Measurements from ENCODE around the gene CRIP1. TPM values are rescaled to one million over a fixed set of nuclear protein-coding genes. Genes with fewer than 3 reads are reported as not detected.

CRIP1 gene
- total and polyA plus RNA-seq, 2 donors (not counting 3 experiments of a cell fraction or from before 2014, with no cell fraction given) = 3.1 to 8.1 TPM

GRCh38 chr14:105507247-105507646, 20.6 kb downstream of the CRIP1 start:
- H2AFZ ChIP-seq (ENCODE audit: low read depth, low read length) = no peak overlapping the region
- H3K79me2 ChIP-seq (ENCODE audit: control insufficient read depth, insufficient read depth, low read length) = no peaks in the 10 kb centered on the region
- H3K9ac ChIP-seq (replicated peaks; ENCODE audit: extremely low read depth, insufficient read depth, low read length) = no peak overlapping the region
- H3K27ac ChIP-seq (ENCODE audit: insufficient read depth, low read depth, low read length) = no peak overlapping the region
- no peaks in the 10 kb centered on the region for H3K4me1 ChIP-seq (ENCODE audit: control insufficient read depth, extremely low read depth, insufficient read depth, low read length)
- TF ChIP-seq FOS (IDR thresholded peaks at IDR 0.05; ENCODE audit: borderline replicate concordance, insufficient read depth, low read length) = no peak
- TF ChIP-seq GATA2 (IDR thresholded peaks at IDR 0.05; ENCODE audit: insufficient read depth, insufficient read length, low read depth, low read length) = no peak
- no peak for TF ChIP-seq CTCF (IDR thresholded peaks at IDR 0.05; ENCODE audit: extremely low read depth in 1 of 2, insufficient read depth in 1 of 2, low read depth in 1 of 2, low read length in 2 of 2)
- no peak for TF ChIP-seq POLR2AphosphoS5 (IDR thresholded peaks at IDR 0.05; ENCODE audit: insufficient read depth, low read depth, low read length)
- no peak for TF ChIP-seq EZH2 (IDR thresholded peaks at IDR 0.05; ENCODE audit: borderline replicate concordance, low read depth, low read length, severe bottlenecking)
- H3K36me3 ChIP-seq (ENCODE audit: control insufficient read depth in 2 of 2, extremely low read depth in 1 of 2, insufficient read depth in 2 of 2, low read length in 2 of 2) = no peaks in the 10 kb centered on the region
- H4K20me1 ChIP-seq (replicated peaks; ENCODE audit: control insufficient read depth, extremely low read depth, insufficient read depth, low read length) = no peaks in the 10 kb centered on the region
- no TSS peak for BruUV-seq (replicated peaks)
- dilution Hi-C loops (cut with MboI; ENCODE audit: extremely low pct_ligation_motif_present, low sequenced_read_pairs) = no loop called here
- intact Hi-C loops (cut with micrococcal nuclease) = no loop called here
- FAIRE-seq (no peak), DNase-seq (ENCODE audit: low read depth, low spot score) (no peak)
- no peaks in the 10 kb centered on the region for H3K9me1 ChIP-seq (replicated peaks; ENCODE audit: control insufficient read depth, extremely low read depth, insufficient read depth, low read length)
- ChIA-PET CTCF (no interaction called here), POLR2A (no interaction called here)
- H3K4me2 ChIP-seq (ENCODE audit: insufficient read depth, low read length) = no peak overlapping the region
- no peaks in the 10 kb centered on the region for H3K9me3 ChIP-seq (replicated peaks; ENCODE audit: control insufficient read depth, insufficient read depth, low read length)
- H3K27me3 ChIP-seq (ENCODE audit: control insufficient read depth in 2 of 2, insufficient read depth in 2 of 2, low read length in 2 of 2) = no peaks in the 10 kb centered on the region
- no peak overlapping the region for H3K4me3 ChIP-seq (replicated peaks in 1 of 3; ENCODE audit: insufficient read depth in 1 of 3, low read depth in 1 of 3, low read length in 3 of 3)

DNA sequence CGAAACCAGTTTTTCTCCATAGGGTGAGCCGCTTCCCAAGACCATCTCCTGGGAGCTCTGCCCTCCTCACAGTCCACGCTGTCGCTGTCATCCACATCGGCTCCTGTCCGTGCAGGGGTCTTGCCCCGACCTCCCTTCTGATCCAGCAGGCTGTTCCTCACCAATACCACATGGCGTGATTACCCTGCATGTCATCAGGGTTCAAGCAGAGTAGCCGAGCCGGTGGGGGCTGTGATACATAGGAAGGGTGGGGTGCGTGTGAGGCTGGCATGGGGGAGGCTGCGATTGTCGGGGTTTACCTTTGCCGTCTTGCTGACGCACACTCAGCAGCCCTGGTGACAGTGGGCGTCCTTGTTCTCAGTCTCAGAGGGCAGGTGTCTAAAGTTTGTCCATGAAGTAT, 21.4 kb downstream of the CRIP1 start:
- Histone ChIP-seq H4K20me1 (replicated peaks; ENCODE audit: control insufficient read depth, extremely low read depth, insufficient read depth, low read length) (no peaks in the 10 kb centered on the region), H2AFZ (ENCODE audit: low read depth, low read length) (no peak overlapping the region), H3K27ac (ENCODE audit: insufficient read depth, low read depth, low read length) (no peak overlapping the region), H3K9me1 (replicated peaks; ENCODE audit: control insufficient read depth, extremely low read depth, insufficient read depth, low read length) (no peaks in the 10 kb centered on the region), H3K9me3 (replicated peaks; ENCODE audit: control insufficient read depth, insufficient read depth, low read length) (no peaks in the 10 kb centered on the region), H3K9ac (replicated peaks; ENCODE audit: extremely low read depth, insufficient read depth, low read length) (no peak overlapping the region), H3K79me2 (ENCODE audit: control insufficient read depth, insufficient read depth, low read length) (no peaks in the 10 kb centered on the region), H3K4me3 (replicated peaks in 1 of 3; ENCODE audit: insufficient read depth in 1 of 3, low read depth in 1 of 3, low read length in 3 of 3) (no peak overlapping the region), H3K36me3 (ENCODE audit: control insufficient read depth in 2 of 2, extremely low read depth in 1 of 2, insufficient read depth in 2 of 2, low read length in 2 of 2) (no peaks in the 10 kb centered on the region), H3K27me3 (ENCODE audit: control insufficient read depth in 2 of 2, insufficient read depth in 2 of 2, low read length in 2 of 2) (no peaks in the 10 kb centered on the region), H3K4me1 (ENCODE audit: control insufficient read depth, extremely low read depth, insufficient read depth, low read length) (no peaks in the 10 kb centered on the region), H3K4me2 (ENCODE audit: insufficient read depth, low read length) (no peak overlapping the region)
- ChIA-PET POLR2A (no interaction called here), CTCF (no interaction called here)
- no peak for TF ChIP-seq POLR2AphosphoS5 (IDR thresholded peaks at IDR 0.05; ENCODE audit: insufficient read depth, low read depth, low read length)
- TF ChIP-seq CTCF (IDR thresholded peaks at IDR 0.05; ENCODE audit: extremely low read depth in 1 of 2, insufficient read depth in 1 of 2, low read depth in 1 of 2, low read length in 2 of 2) = no peak
- TF ChIP-seq GATA2 (IDR thresholded peaks at IDR 0.05; ENCODE audit: insufficient read depth, insufficient read length, low read depth, low read length) = no peak
- no peak for TF ChIP-seq FOS (IDR thresholded peaks at IDR 0.05; ENCODE audit: borderline replicate concordance, insufficient read depth, low read length)
- no peak for TF ChIP-seq POLR2A (IDR thresholded peaks at IDR 0.05; ENCODE audit: low read depth, low read length)
- TF ChIP-seq MYC (IDR thresholded peaks at IDR 0.05; ENCODE audit: low read depth, low read length) = no peak
- FAIRE-seq (no peak), DNase-seq (ENCODE audit: low read depth, low spot score) (no peak)
- intact Hi-C loops (cut with micrococcal nuclease) = no loop called here
- dilution Hi-C loops (cut with MboI; ENCODE audit: extremely low pct_ligation_motif_present, low sequenced_read_pairs) = no loop called here
- no TSS peak for BruUV-seq (replicated peaks)

All from endothelial cell of umbilical vein (primary cell).